MM.1S (cell line): Measurements from ENCODE around the gene TYMS.

Source experiments
- DNase-seq: peaks from one replicate; pipeline ENCODE4 v3.0.0-alpha.2; 2015
- H2AFZ ChIP-seq: fragments of 300-600 bp; sonication (generic); 2 replicates; pipeline ENCODE4 v1.6.0; 2016; ENCODE audit warnings: antibody characterized with exemption, low read length
- H3F3A ChIP-seq: fragments of 300-600 bp; sonication (generic); 2 replicates; pipeline ENCODE4 v1.6.1; 2016; ENCODE audit warnings: mild to moderate bottlenecking, antibody characterized with exemption, low read length, moderate library complexity, mixed read lengths; ENCODE audit not compliant: insufficient read depth
- H3K27ac ChIP-seq: fragments of 300-600 bp; sonication (generic); 2 replicates; pipeline ENCODE4 v1.5.1; 2016; ENCODE audit warnings: mild to moderate bottlenecking, low read length
- H3K27me3 ChIP-seq: fragments of 300-600 bp; sonication (generic); replicated peaks from 2 replicates; pipeline ENCODE4 v1.6.0; 2016; ENCODE audit warnings: low read length; ENCODE audit not compliant: insufficient read depth
- H3K36me3 ChIP-seq: fragments of 300-600 bp; sonication (generic); replicated peaks from 2 replicates; pipeline ENCODE4 v1.6.1; 2016; ENCODE audit warnings: mild to moderate bottlenecking, low read length, mixed read lengths; ENCODE audit not compliant: insufficient read depth
- H3K4me1 ChIP-seq: fragments of 300-600 bp; sonication (generic); 2 replicates; pipeline ENCODE4 v1.6.1; 2016; ENCODE audit warnings: low read length, mixed read lengths
- H3K4me2 ChIP-seq: fragments of 300-600 bp; sonication (generic); 2 replicates; pipeline ENCODE4 v1.6.0; 2016; ENCODE audit warnings: low read depth, low read length
- H3K4me3 ChIP-seq: fragments of 300-600 bp; sonication (generic); 2 replicates; pipeline ENCODE4 v1.5.1; 2016; ENCODE audit warnings: low read length, mixed read lengths
- H3K79me2 ChIP-seq: fragments of 300-600 bp; sonication (generic); 2 replicates; pipeline ENCODE4 v1.6.1; 2016; ENCODE audit warnings: mixed run types, low read length, mixed read lengths
- H3K9ac ChIP-seq: fragments of 300-600 bp; sonication (generic); 2 replicates; pipeline ENCODE4 v1.6.1; 2016; ENCODE audit warnings: low read length, mixed read lengths
- H3K9me2 ChIP-seq: fragments of 300-600 bp; sonication (generic); replicated peaks from 2 replicates; pipeline ENCODE4 v1.6.1; 2016; ENCODE audit warnings: mild to moderate bottlenecking, low read length, mixed read lengths; ENCODE audit not compliant: insufficient read depth
- H3K9me3 ChIP-seq: fragments of 300-600 bp; sonication (generic); replicated peaks from 2 replicates; pipeline ENCODE4 v1.6.1; 2016; ENCODE audit warnings: mild to moderate bottlenecking, low read length, mixed read lengths; ENCODE audit not compliant: insufficient read depth
- H4K20me1 ChIP-seq: fragments of 300-600 bp; sonication (generic); 2 replicates; pipeline ENCODE4 v1.6.1; 2016; ENCODE audit warnings: mild to moderate bottlenecking, low read length, moderate library complexity, mixed read lengths; ENCODE audit not compliant: insufficient read depth
- EZH2 ChIP-seq: fragments of 300-600 bp; sonication (generic); optimal IDR thresholded peaks from 2 replicates; pipeline ENCODE3; 2017; ENCODE audit warnings: low read depth, mild to moderate bottlenecking, antibody characterized with exemption, low read length, mixed read lengths
- EZH2phosphoT487 ChIP-seq: fragments of 300-600 bp; sonication (generic); IDR thresholded peaks from 2 replicates; pipeline ENCODE4 v1.6.1; 2018; ENCODE audit warnings: antibody characterized with exemption, low read length
- TF ChIP-seq, protein P1 (sequence below): fragments of 300-600 bp; sonication (generic); IDR thresholded peaks from 2 replicates; pipeline ENCODE4 v1.5.1; 2016; ENCODE audit warnings: antibody characterized with exemption, low read length, mixed read lengths

TYMS gene

DNA sequence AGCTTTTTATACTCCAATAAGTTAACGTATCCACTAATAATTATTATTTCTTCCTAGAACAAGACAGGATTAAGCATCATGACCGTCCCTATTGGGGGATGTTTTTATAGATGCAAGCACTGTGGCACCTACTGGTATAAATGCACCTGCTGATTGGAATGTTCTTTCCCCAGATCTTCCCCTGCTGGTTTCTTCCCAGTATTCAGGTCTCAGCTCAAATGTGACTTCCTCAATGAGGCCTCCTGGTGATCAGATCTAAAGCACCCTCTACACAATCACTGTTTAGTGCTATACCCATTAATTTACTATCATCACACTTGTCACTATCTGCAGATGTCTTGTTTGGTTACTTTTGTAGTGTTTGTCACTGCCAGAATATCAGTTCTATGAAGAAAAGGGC, 3.9 kb upstream of the TYMS start:
- no peak for DNase-seq
- H3K79me2 ChIP-seq, result peaks cover 14% of the 10 kb centered on the region
- no peaks in the 10 kb centered on the region for H3K36me3 ChIP-seq

DNA sequence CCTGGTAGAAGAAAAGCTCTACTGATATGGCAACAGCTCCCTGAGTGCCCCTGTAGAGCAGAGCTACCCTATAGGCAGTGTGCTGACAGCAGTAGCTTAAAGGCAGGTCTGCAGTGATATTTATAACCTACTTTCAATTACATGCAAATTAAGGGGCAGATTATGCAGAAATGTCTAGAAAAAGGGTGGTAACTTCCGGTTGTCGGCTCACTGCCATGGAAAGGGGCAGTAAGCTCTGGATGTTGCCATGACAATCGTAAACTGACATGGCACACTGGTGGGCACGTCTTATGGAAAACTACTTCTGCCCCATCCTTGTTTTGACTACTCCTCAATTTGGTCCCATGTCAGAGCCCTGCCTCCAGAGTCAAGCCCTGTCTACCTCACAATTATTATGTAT, 2.9 kb upstream of the TYMS start:
- H3K4me2 ChIP-seq, result no peak overlapping the region
- peaks cover 25% of the 10 kb centered on the region for H3K79me2 ChIP-seq

More for the DNA sequence above, 3.9 kb upstream of the TYMS start:
- H3K27ac ChIP-seq, result no peak overlapping the region
- TF ChIP-seq EZH2, result no peak
- TF ChIP-seq EZH2phosphoT487, result no peak
- TF ChIP-seq, protein P1, sequence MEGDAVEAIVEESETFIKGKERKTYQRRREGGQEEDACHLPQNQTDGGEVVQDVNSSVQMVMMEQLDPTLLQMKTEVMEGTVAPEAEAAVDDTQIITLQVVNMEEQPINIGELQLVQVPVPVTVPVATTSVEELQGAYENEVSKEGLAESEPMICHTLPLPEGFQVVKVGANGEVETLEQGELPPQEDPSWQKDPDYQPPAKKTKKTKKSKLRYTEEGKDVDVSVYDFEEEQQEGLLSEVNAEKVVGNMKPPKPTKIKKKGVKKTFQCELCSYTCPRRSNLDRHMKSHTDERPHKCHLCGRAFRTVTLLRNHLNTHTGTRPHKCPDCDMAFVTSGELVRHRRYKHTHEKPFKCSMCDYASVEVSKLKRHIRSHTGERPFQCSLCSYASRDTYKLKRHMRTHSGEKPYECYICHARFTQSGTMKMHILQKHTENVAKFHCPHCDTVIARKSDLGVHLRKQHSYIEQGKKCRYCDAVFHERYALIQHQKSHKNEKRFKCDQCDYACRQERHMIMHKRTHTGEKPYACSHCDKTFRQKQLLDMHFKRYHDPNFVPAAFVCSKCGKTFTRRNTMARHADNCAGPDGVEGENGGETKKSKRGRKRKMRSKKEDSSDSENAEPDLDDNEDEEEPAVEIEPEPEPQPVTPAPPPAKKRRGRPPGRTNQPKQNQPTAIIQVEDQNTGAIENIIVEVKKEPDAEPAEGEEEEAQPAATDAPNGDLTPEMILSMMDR, result no peak
- H3K4me1 ChIP-seq, result peaks cover 15% of the 10 kb centered on the region
- peaks cover 31% of the 10 kb centered on the region for H3F3A ChIP-seq
- H3K9ac ChIP-seq, result no peak overlapping the region
- no peak overlapping the region for H3K4me2 ChIP-seq
- no peaks in the 10 kb centered on the region for H4K20me1 ChIP-seq
- no peak overlapping the region for H3K4me3 ChIP-seq
- no peaks in the 10 kb centered on the region for H3K27me3 ChIP-seq
- no peaks in the 10 kb centered on the region for H3K9me3 ChIP-seq
- no peak overlapping the region for H2AFZ ChIP-seq
- H3K9me2 ChIP-seq, result no peaks in the 10 kb centered on the region

DNA sequence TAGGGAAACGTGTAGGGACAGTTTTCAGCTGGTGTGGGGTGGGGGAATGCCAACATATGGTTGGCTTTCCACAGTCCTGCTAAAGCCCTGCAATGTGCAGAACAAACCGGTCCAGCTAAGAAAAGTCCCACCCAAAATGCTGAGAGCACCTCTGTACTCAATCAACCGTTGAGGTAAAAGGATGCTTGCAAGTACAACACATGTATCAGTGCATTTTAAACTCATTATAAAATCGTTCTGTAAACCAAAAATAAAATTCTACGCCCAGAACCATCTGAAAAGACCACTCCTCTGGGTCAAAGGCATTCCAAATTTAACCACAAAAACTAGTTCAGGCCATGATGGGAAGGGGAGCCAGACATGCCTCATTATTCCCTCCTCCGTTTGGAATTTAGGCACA, 2.0 kb upstream of the TYMS start:
- Histone ChIP-seq H3K4me1 (peaks cover 10% of the 10 kb centered on the region), H4K20me1 (no peaks in the 10 kb centered on the region), H3F3A (peaks cover 31% of the 10 kb centered on the region), H3K4me2 (no peak overlapping the region), H3K4me3 (no peak overlapping the region), H3K27ac (no peak overlapping the region), H3K9me3 (no peaks in the 10 kb centered on the region), H3K79me2 (peaks cover 33% of the 10 kb centered on the region), H2AFZ (no peak overlapping the region), H3K9me2 (no peaks in the 10 kb centered on the region), H3K36me3 (peaks cover 14% of the 10 kb centered on the region), H3K9ac (no peak overlapping the region), H3K27me3 (no peaks in the 10 kb centered on the region)
- TF ChIP-seq EZH2, result no peak
- TF ChIP-seq EZH2phosphoT487, result no peak
- TF ChIP-seq, protein P1, result no peak
- no peak for DNase-seq

More for the DNA sequence above, 2.9 kb upstream of the TYMS start:
- H3K27me3 ChIP-seq, result no peaks in the 10 kb centered on the region
- no peaks in the 10 kb centered on the region for H4K20me1 ChIP-seq
- H3K9me3 ChIP-seq, result no peaks in the 10 kb centered on the region
- no peak overlapping the region for H3K4me3 ChIP-seq
- H3K4me1 ChIP-seq, result peaks cover 17% of the 10 kb centered on the region
- peaks cover 6% of the 10 kb centered on the region for H3K36me3 ChIP-seq
- no peak overlapping the region for H3K9ac ChIP-seq
- no peak for TF ChIP-seq EZH2phosphoT487
- TF ChIP-seq EZH2, result no peak
- TF ChIP-seq, protein P1, result no peak
- H3K27ac ChIP-seq, result no peak overlapping the region
- H3K9me2 ChIP-seq, result no peaks in the 10 kb centered on the region
- no peak for DNase-seq
- peaks cover 31% of the 10 kb centered on the region for H3F3A ChIP-seq
- H2AFZ ChIP-seq, result no peak overlapping the region
